Ovary (tissue), 9 donors: ENCODE measurements around the gene MKX. TPM values are rescaled to one million over a fixed set of nuclear protein-coding genes. Genes with fewer than 3 reads are reported as not detected.

Experiments
- DNase-seq, 5 donors: peaks; one replicate each; pipeline ENCODE4 v3.0.0-alpha.2; 2019 to 2020
- H3K27ac ChIP-seq, 2 donors: fragments of 200-600 bp; one replicate each; pipeline versions ENCODE4 v1.5.1 to v1.8.0; 2019 to 2022
- H3K27me3 ChIP-seq: fragments of 200-600 bp; one replicate; pipeline ENCODE4 v1.8.0; 2022
- H3K36me3 ChIP-seq: fragments of 200-600 bp; sonication (generic); one replicate; pipeline ENCODE4 v1.5.1; 2019
- H3K4me1 ChIP-seq: one replicate; pipeline ENCODE4 v1.8.1; 2013; ENCODE audit warnings: mild to moderate bottlenecking, moderate library complexity; ENCODE audit not compliant: insufficient read depth
- H3K4me3 ChIP-seq: fragments of 200-600 bp; sonication (generic); one replicate; pipeline ENCODE4 v1.5.1; 2017
- H3K9me3 ChIP-seq, 2 donors: fragments of 200-600 bp in 1 of 2; sonication (generic) in 1 of 2; one replicate each; pipeline versions ENCODE4 v1.5.1 to v1.8.1; 2013 to 2019; ENCODE audit warnings: mild to moderate bottlenecking in 1 of 2, moderate library complexity in 1 of 2
- CTCF ChIP-seq, 3 donors: fragments of 450-650 bp in 2 of 3; fragments of 200-600 bp in 1 of 3; IDR thresholded peaks; one replicate each; pipeline versions ENCODE4 v1.5.1 to v1.8.0; 2016 to 2022; ENCODE audit warnings: antibody characterized with exemption in 3 of 3, mild to moderate bottlenecking in 1 of 3
- EP300 ChIP-seq: sonication (generic); formaldehyde crosslinking; IDR thresholded peaks from one replicate; pipeline ENCODE4 v1.6.1; 2017; ENCODE audit warnings: antibody characterized with exemption
- POLR2A ChIP-seq: fragments of 450-650 bp; IDR thresholded peaks from one replicate; pipeline ENCODE4 v1.6.1; 2017; ENCODE audit warnings: antibody characterized with exemption, mild to moderate bottlenecking, moderate library complexity
- WGBS, 3 donors: extraction: QIAGEN DNeasy Blood & Tissue Kit in 1 of 3; methylation state at CpG; one replicate each; pipeline versions ENCODE4 v1.1.5 to v1.1.7; 2013 to 2017; 5-methylcytosine and 5-hydroxymethylcytosine counted together
- intact Hi-C, 4 donors: fragments of 100-400 bp; cut with DNase I; formaldehyde crosslinking; loops; one replicate each; pipeline versions ENCODE4 v1.11.0 to v1.15.1; 2022 to 2023
- polyA plus RNA-seq, 2 donors: library from polyadenylated mRNA; stranded (reverse); fragments of 200-250 nt in 1 of 2; fragments of 350-450 nt in 1 of 2; fragmentation: Illumina TruSeq in 1 of 2; extraction: RNeasy Lipid Tissue Mini Kit (QIAGEN cat#74804) in 1 of 2; gene quantifications; one replicate each; pipeline ENCODE4 v1.2.3, GENCODE V29; 2013 to 2014
- small RNA-seq: library from RNA; depleted of rRNA; stranded (forward); fragments of <200 nt; gene quantifications from one replicate; pipeline ENCODE3, GENCODE V24; 2016
- total RNA-seq, 7 donors: library from RNA; depleted of rRNA in 2 of 7; stranded (reverse); fragments of >200 nt in 2 of 7; fragmentation: NEBNext Ultra II Directional in 3 of 7; extraction: Animal tissue kit (Norgen Biotek cat#: 25700) in 3 of 7; gene quantifications; one replicate each; pipeline versions ENCODE4 v1.1.0 to v1.2.4, GENCODE V29; 2016 to 2023
- donor health status: DM: no; HTN: no; CAD: no; lungs with moderate emphysema.
- donor health status: DM: no; HTN: no; CAD: no.
- donor health status: Bipolar disorder and iron deficiency.
- donor health status: DM: yes; HTN: yes; CAD: no.
- donor health status: DM: no; HTN: no; CAD: no.
- donor health status: DM: yes; HTN: yes; CAD: no.

The MKX gene
- total and polyA plus RNA-seq, 9 donors = 7.4 to 39.7 (median 17.2) TPM

- Histone ChIP-seq H3K4me3 (no peak overlapping the region), H3K4me1 (peaks cover 10% of the 10 kb centered on the region), H3K27me3 (no peaks in the 10 kb centered on the region), H3K27ac (no peak overlapping the region), H3K36me3 (no peaks in the 10 kb centered on the region), H3K9me3 (no peaks in the 10 kb centered on the region)
- TF ChIP-seq EP300 (no peak), CTCF (IDR thresholded peaks at IDR 0.05) (no peak), POLR2A (no peak)
- 91 to 93% (median 91%) methylated on average over 9 of the region's 9 CpGs for WGBS, 3 donors
- intact Hi-C loops = no loop called here
- no peak for DNase-seq
Measured at GRCh38 chr10:27624941-27625340, 120.7 kb downstream of the MKX start.

Small RNA genes within 50 kb of the gene (small RNA-seq; reads per million reads assigned to genes)
- gene RN7SKP132 = not detected

Other genes with a start within 250 kb of the MKX start
- 10 to 100 TPM; 27.5 to 92.0 (median 83.6) TPM for gene RAB18, start 241.5 kb downstream of the MKX start, total RNA-seq
- gene RAB18, start 241.5 kb downstream of the MKX start, polyA plus RNA-seq = 10 to 100 TPM; 23.9 to 98.4 TPM